HEK293T (cell line): ENCODE data around the gene PIBF1.
"Not testable (repeated sequence)": the region's sequence is repeated elsewhere in the genome, so short reads cannot be mapped to it uniquely, and the experiment has no call there.

Experiments used
- CTCF ChIA-PET: fragments of 350-600 bp; formaldehyde crosslinking; extraction: SDS; loops from one replicate; lab custom pipeline; 2021; ENCODE audit warnings: antibody characterized with exemption, inconsistent platforms; lab: Yijun Ruan, JAX
- POLR2A ChIA-PET: fragments of 350-600 bp; formaldehyde crosslinking; extraction: SDS; loops from one replicate; lab custom pipeline; 2020; ENCODE audit warnings: antibody characterized with exemption, inconsistent platforms; lab: Yijun Ruan, JAX
- DNase-seq: peaks from one replicate; pipeline ENCODE4 v3.0.0; 2012; ENCODE audit warnings: mixed read lengths; ENCODE audit errors: extremely low spot score
- ARNT ChIP-seq: fragments of 450-650 bp; IDR thresholded peaks from 2 replicates; pipeline ENCODE4 v1.6.1; 2017; ENCODE audit warnings: mild to moderate bottlenecking
- BHLHE40 ChIP-seq: fragments of 450-650 bp; IDR thresholded peaks from 2 replicates; pipeline ENCODE4 v1.6.1; 2016; ENCODE audit warnings: mild to moderate bottlenecking, moderate library complexity, borderline replicate concordance
- CTBP1 ChIP-seq: fragments of 450-650 bp; IDR thresholded peaks from 2 replicates; pipeline ENCODE4 v1.6.1; 2016; ENCODE audit warnings: borderline replicate concordance
- ELF4 ChIP-seq: fragments of 450-650 bp; IDR thresholded peaks from 2 replicates; pipeline ENCODE4 v1.6.1; 2017; ENCODE audit warnings: antibody characterized with exemption
- FOXA1 ChIP-seq: fragments of 450-650 bp; IDR thresholded peaks from 2 replicates; pipeline ENCODE4 v1.6.1; 2016; ENCODE audit warnings: mild to moderate bottlenecking
- FOXK2 ChIP-seq: fragments of 450-650 bp; IDR thresholded peaks from 2 replicates; pipeline ENCODE4 v1.6.1; 2016; ENCODE audit warnings: mild to moderate bottlenecking
- FOXM1 ChIP-seq: fragments of 450-650 bp; IDR thresholded peaks from 2 replicates; pipeline ENCODE4 v1.6.1; 2017; ENCODE audit warnings: mild to moderate bottlenecking, borderline replicate concordance
- HDGF ChIP-seq: fragments of 450-650 bp; IDR thresholded peaks from 2 replicates; pipeline ENCODE4 v1.6.1; 2017; ENCODE audit warnings: antibody characterized with exemption, borderline replicate concordance
- L3MBTL2 ChIP-seq: fragments of 450-650 bp; conservative IDR thresholded peaks from 2 replicates; pipeline ENCODE4 v1.6.1; 2016; ENCODE audit warnings: mild to moderate bottlenecking
- LEF1 ChIP-seq: fragments of 450-650 bp; IDR thresholded peaks from 2 replicates; pipeline ENCODE4 v1.6.1; 2017; ENCODE audit warnings: mild to moderate bottlenecking, borderline replicate concordance
- NFRKB ChIP-seq: fragments of 450-650 bp; IDR thresholded peaks from 2 replicates; pipeline ENCODE4 v1.6.1; 2016; ENCODE audit warnings: mild to moderate bottlenecking, moderate library complexity
- PKNOX1 ChIP-seq: fragments of 450-650 bp; IDR thresholded peaks from 2 replicates; pipeline ENCODE4 v1.6.1; 2016
- SP1 ChIP-seq: fragments of 450-650 bp; IDR thresholded peaks from 2 replicates; pipeline ENCODE4 v1.6.1; 2017
- SUZ12 ChIP-seq: fragments of 450-650 bp; IDR thresholded peaks from 2 replicates; pipeline ENCODE4 v1.6.1; 2016; ENCODE audit warnings: mild to moderate bottlenecking
- TARDBP ChIP-seq: fragments of 450-650 bp; IDR thresholded peaks from 2 replicates; pipeline ENCODE4 v1.6.1; 2016
- ZNF384 ChIP-seq: fragments of 450-650 bp; IDR thresholded peaks from 2 replicates; pipeline ENCODE4 v1.6.1; 2016

Gene PIBF1

GRCh38 chr13:72754111-72754510 is 27.8 kb upstream of the PIBF1 start:
- ChIA-PET POLR2A (no interaction called here), CTCF (no interaction called here)
- peak; percentile 64 for TF ChIP-seq ZNF384
- TF ChIP-seq ARNT = no peak
- TF ChIP-seq L3MBTL2 = no peak
- no peak for DNase-seq

- ChIA-PET POLR2A (no interaction called here), CTCF (no interaction called here)
- TF ChIP-seq CTBP1 (0 out of 2 replicates have a peak, but pooled peaks have one; percentile 5), L3MBTL2 (no peak)
- DNase-seq = no peak
These were observed 24.0 kb upstream of the PIBF1 start for GRCh38 chr13:72757792-72758535.

- no peak for TF ChIP-seq L3MBTL2
- no peak for TF ChIP-seq BHLHE40
- TF ChIP-seq TARDBP = no peak
- no peak for TF ChIP-seq SP1
- no peak for TF ChIP-seq PKNOX1
- TF ChIP-seq FOXM1 = no peak
- no peak for TF ChIP-seq FOXA1
- TF ChIP-seq LEF1 = no peak
- no peak for TF ChIP-seq FOXK2
- TF ChIP-seq HDGF = no peak
- TF ChIP-seq ELF4 = no peak
- no peak for TF ChIP-seq CTBP1
- TF ChIP-seq ARNT = no peak
- DNase-seq = no peak
- POLR2A ChIA-PET = no interaction called here
- CTCF ChIA-PET = no interaction called here
These were observed 21.7 kb upstream of the PIBF1 start for GRCh38 chr13:72760189-72760588.

GRCh38 chr13:72763411-72763810 is 18.5 kb upstream of the PIBF1 start:
- no peak for TF ChIP-seq BHLHE40
- no peak for TF ChIP-seq LEF1
- TF ChIP-seq NFRKB = no peak
- no peak for TF ChIP-seq FOXM1
- TF ChIP-seq ELF4 = no peak
- TF ChIP-seq SUZ12 = no peak
- ChIA-PET POLR2A (no interaction called here), CTCF (no interaction called here)
- no peak for DNase-seq

- TF ChIP-seq L3MBTL2 = no peak
- TF ChIP-seq CTBP1 = no peak
- TF ChIP-seq NFRKB = no peak
- TF ChIP-seq FOXA1 = no peak
- no peak for TF ChIP-seq ARNT
- TF ChIP-seq LEF1 = no peak
- no peak for TF ChIP-seq BHLHE40
- no peak for TF ChIP-seq PKNOX1
- TF ChIP-seq ZNF384 = no peak
- no peak for DNase-seq
- POLR2A ChIA-PET = no interaction called here
- CTCF ChIA-PET = no interaction called here
These were observed 7.9 kb upstream of the PIBF1 start for GRCh38 chr13:72774019-72774418.

GRCh38 chr13:72782717-72783116 is 784 bp downstream of the PIBF1 start:
- DNase-seq = no peak
- TF ChIP-seq BHLHE40 (no peak), PKNOX1 (no peak), L3MBTL2 (no peak), FOXM1 (no peak), SUZ12 (no peak), SP1 (no peak), ELF4 (no peak), FOXK2 (no peak), TARDBP (no peak; the same call in 1 of the 2 replicates), ARNT (no peak), ZNF384 (no peak), HDGF (no peak), FOXA1 (no peak), NFRKB (no peak), LEF1 (no peak), CTBP1 (no peak)
- ChIA-PET POLR2A (no interaction called here), CTCF (no interaction called here)

- POLR2A ChIA-PET, CTCF ChIA-PET, DNase-seq: not testable (repeated sequence)
These were observed 2.7 kb downstream of the PIBF1 start for GRCh38 chr13:72784679-72785078.
